SH-SY5Y (cell line): Measurements from ENCODE around the gene TULP1.

Experiments
- GATA2 ChIP-seq: IDR thresholded peaks from 2 replicates; pipeline ENCODE4 v1.6.1; 2011; ENCODE audit warnings: mild to moderate bottlenecking, low read depth, low read length
- GATA3 ChIP-seq: IDR thresholded peaks from 2 replicates; pipeline ENCODE4 v1.6.1; 2011; ENCODE audit warnings: low read depth, mild to moderate bottlenecking, low read length, moderate library complexity

Gene TULP1

DNA sequence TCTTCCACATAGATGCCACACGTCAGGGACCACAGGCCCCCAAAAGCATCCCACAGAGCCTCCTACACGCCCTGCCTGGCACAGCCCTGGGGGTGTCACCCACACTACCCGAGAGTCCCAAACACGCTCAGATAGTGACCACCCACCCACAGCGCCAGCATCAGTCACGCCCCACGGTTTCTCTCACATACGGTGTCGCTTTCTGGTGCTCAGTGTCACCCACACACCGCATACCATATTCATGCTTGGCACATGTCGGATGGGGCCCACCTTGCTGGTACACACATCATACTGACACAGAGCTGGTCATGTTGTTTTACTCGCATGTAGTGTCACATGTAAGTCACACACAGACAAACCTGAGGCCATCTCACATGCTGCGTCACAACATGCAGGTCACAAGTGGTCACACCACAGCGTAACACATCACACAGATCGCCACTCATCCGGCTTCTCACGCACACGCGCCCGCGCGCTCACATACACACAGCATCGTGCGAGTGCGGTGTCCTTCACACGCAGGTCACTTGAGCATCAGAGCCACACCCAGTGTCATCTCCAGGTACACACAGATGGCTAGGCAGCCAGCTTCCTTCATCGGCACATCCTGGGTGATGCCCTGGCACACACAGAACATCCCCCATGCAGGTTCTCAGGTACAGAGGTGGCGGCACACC, 19.3 kb downstream of the TULP1 start:
- TF ChIP-seq GATA2 (no peak), GATA3 (no peak)

DNA sequence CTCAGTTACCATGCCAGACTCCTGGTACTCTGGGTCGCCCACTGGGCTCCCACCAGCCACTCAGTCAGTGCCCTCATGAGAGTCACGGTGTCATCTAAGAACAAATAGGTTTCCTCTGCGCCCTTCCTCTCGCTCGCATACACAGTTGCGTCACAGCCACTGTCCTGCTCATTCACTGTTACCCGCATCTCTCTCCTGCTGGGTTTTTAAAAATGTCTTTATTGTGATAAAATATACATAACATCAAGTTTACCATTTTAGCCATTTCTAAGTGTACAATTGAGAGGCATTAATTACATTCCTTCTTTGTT, 19.8 kb downstream of the TULP1 start:
- TF ChIP-seq GATA2 (no peak), GATA3 (no peak)

DNA sequence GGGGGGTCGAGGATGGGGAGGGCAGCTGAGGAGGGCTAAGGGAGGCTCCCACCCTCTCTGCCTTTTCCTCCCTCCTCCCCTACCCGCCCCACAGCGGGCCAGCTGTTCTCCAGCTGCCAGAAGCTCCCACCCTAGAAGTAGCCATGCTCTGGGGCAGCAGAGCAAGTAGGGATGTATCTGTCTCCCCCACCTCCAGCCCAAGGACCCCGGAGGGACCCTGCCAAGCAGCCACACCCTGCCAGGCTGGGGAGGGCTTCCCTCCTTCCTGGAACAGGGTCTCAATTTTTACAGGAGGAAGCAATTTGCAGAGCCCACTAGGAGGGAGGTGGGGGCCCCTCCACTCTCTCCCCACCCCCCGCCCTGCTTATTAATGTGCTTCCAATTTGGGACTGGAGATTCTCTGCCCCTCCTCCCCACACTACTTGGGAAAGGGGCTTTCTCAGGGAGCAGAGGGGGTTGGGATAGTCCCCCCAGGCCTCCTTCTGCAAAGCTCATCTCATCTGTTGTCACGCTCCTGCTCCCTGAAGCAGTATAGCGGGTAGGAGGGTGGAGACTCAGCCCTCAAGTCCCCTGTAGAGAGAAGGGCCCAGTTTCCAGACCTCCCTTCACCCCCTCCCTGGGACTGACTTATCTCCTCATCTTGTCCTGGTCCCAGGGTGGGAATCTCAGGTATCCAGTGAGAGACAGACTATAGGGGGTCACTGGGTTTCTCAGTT, 20.3 kb downstream of the TULP1 start:
- TF ChIP-seq GATA2 (peak; percentile 58), GATA3 (no peak)

DNA sequence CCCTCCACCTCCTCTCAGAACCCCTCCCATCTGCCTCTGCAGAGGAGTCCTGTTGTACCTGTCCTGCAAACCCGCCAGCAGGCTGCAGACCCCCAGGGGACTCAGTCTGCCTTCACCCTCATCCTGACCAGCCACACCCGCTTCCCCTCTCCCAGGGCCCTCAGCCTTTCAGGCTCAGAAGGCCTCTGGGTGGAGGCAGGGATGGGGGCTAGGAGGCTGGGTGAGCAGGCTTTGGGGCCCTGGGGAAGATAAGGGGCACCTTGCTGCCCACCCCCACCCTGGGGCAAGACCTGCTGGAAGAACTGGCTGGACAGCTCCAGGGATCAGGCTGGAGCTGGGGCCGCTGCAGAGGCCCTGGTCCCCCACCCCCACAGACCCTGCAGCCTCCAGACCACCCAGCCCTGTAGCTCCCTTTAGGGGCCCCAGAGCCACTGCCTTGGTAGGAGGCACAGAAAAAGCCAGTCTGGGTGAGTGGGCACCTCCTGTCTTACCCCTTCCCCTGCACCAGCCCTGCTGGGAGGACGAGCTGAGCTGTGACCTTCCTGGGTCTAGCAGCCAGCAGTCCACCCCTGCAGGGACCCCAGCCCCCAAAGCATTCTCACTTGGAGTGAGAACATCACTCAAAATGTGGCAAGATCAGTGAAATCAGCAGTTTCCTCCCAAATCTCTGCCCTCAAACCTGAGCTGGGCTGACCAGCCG, 21.0 kb downstream of the TULP1 start:
- TF ChIP-seq GATA3, result no peak
- TF ChIP-seq GATA2, result no peak

DNA sequence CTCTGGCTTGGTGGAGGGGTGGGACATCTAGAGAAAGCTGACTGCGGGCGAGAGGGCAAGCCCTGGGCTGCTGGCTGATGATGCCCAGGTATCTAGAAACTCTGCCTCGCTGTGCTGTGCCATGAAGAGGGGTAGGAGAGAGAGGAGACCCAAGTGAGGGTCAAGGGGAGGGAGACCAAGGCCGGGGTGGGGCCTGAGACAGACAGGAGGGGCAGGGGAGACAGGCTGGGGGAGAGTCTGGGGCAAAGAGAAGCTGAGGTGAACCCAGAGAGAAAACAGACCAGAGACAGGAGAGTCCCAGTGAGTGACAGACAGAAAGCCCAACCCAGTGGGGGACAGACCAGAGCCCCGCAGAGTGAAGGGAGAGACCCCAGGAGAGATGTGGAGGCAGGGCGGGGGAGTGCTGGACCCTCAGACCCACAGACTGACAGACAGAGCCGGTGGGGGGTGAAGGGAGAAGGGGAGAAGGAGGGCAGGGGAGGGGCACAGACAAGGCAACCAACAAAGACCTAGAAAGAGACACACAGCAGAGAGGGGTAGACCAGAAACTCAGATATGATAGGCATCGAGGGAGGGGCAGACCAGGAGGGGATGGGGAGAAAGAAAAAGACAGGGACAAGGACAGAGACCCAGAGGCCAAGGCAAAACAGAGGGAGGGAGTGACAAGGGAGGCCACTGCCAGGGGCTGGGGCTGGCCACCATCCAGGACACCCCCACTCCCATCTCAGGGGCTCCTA, 21.7 kb downstream of the TULP1 start:
- no peak for TF ChIP-seq GATA3
- TF ChIP-seq GATA2, result no peak

DNA sequence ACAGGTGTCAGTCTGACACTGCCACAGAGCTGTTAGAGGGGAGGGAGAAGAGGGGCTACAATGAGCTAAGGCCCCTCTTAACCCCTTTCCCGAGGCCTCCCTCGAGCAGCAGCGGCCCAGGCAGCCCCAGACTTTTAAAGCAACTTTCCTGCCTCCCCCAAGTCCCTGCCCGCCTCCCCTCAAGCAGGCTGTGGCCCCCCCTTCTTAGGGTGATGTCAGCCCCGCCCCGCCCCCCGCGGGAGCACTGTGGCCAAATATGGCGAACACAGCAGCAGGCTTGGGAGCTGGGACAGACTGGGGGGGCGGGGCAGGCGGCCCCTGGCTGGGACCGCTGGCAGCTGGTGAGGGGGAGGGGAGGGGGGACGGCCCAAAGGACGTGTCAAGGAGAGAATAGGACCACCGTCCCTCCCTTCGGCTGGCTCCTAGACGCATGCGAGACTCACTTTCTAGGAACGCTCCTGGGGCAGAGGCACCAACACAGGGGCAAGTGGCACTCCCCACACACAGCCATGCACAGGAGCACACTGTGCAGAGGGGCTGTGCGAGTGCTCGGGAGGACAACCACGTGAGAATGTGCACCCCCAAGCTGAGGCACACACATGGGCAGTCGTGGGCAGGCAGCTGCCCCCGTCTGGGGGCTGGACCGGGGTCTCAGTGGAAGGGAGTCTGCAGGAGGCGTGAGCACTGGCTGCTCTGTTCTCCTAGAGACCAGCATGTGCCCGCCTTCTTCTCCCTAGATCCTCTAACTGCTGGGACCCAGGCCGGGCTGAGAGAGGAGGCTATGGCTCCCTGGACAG, 22.5 kb downstream of the TULP1 start:
- TF ChIP-seq GATA2, result no peak

DNA sequence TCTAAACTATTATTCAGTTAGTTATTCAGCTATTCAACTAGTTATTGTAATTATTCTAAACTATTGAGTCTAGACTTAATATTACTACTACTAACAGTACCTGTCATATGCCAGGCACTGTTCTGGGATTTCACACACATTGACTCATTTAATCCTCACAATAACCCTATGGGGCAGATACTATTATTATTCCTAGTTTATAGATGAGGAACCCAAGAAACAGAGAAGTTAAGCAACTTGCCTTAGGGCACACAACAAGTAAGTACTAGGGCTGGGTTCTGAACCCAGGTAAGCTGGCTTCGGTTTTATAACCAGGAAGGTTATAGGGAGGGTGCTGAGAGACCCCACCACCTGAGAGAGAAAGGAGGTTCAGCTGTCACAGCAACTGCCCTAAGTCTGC, 23.6 kb downstream of the TULP1 start:
- no peak for TF ChIP-seq GATA3
- TF ChIP-seq GATA2, result no peak

DNA sequence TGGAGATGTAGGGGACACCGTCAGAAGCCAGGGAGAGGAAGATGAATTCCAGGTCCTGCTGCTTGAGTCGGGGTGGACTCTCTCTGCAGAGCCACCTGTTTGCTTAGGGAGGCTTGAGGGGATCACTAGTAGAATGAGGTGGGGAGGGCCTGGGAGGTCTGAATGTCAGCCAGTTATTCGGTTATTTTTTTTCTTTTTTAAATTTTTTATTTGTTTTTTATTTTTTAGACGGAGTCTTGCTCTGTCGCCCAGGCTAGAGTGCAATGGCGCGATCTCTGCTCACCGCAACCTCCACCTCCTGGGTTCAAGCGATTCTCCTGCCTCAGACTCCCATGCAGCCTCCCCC, 24.2 kb downstream of the TULP1 start:
- TF ChIP-seq GATA2, result no peak
- no peak for TF ChIP-seq GATA3

DNA sequence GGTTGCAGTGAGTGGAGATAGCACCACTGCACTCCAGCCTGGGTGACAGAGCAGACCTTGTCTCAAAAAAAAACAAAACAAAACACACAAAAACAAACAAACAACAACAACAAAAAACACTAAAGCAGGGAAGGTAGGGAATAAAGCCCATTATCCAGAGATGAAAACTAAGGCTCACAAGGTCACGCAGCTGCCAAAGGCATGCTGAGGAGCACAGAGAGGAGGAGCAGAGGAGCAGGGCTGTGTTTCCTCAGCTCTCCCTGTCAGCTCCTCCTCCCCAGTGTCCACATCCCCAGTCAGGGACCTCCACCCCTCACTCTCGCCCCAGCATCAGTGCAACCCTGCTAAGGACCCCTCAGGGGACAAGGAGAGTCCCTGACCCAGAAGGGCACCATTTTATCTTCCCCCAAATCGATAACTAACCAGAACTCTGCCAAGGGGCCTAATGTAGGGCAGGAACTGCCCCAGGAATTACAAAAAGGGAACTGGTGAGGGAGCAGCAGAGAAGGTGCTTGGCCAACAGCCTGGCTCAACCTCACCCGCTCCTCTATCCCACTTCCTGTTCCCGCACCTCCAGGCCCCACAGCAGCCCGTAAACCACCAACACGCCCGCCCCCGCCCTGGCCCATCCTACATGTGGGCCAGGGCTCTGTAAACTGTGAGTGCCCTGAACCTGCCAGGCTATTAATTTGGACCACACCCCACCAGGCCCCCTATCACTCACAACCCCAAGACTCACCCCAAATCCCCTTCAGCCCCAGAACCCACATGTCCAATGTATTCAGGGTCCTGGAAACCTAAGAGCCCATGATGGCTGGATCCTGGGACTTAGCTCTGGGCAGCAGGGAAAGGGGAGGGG, 24.8 kb downstream of the TULP1 start:
- no peak for TF ChIP-seq GATA2
- no peak for TF ChIP-seq GATA3

DNA sequence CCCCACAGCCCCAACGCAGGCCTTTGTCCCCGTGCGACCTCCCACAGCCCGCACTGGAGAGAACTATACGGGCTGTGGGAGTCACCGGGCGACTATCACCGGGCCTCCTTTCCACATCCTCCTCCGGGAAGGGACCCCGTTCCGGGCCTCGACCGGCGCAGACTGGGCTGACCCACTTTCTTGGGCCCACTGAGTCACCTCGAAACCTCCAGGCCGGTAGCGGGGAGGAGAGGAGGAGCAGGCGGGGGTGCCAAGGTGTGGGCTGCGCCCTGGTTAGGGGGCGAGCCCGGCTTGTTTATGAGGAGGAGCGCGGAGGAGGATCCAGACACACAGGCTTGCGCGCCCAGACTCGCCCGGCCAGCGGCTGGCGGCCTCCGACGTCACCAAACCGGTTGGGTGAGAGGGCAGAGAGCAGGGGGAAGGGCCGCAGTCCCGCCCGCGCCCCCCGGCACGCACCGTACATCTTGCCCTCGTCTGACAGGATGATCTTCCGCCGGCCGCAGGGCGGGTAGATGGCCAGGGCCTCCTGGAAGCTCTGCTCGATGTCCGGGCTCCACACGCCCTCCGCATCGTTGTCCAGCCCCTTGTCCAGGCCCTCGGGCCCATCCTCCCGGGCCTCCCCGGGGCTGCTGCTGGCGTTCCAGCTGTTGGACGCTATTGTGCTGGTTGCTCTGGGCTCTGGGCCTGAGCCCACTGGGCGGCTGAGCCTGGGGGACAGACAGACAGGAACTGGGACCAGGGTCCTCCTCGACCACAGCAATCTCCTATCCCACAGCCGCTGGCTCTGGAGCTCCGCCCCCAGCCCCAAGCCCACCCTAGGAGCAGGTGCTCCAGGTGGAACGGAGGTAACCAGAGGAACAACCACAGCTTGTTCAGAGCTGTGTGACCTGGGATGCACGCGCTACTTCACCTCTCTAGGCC, 26.4 kb downstream of the TULP1 start:
- TF ChIP-seq GATA3 (no peak), GATA2 (no peak)

DNA sequence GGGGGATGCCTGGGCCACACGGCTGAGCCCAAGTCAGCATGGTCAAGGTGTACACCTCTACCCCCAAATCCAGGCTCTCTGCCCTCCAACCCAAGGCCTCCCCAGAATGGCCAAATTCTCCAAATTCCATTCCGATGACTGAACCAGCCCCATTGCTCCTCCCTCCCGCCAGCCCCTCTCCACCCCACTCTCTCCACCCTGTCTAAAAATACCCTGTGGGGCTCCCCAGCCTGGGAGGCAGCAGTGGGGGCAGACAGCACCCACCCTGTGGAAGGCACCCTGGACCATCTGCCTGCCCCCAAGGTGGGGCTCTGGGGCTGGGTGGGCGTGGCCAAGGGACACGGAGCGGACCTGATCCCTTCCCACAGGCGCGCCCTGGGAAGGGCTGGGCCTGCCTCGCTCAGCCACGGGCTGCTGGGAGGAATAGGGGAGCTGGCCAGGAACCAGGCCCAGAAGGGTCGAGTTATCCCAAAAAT, 27.3 kb downstream of the TULP1 start:
- no peak for TF ChIP-seq GATA2
- no peak for TF ChIP-seq GATA3

DNA sequence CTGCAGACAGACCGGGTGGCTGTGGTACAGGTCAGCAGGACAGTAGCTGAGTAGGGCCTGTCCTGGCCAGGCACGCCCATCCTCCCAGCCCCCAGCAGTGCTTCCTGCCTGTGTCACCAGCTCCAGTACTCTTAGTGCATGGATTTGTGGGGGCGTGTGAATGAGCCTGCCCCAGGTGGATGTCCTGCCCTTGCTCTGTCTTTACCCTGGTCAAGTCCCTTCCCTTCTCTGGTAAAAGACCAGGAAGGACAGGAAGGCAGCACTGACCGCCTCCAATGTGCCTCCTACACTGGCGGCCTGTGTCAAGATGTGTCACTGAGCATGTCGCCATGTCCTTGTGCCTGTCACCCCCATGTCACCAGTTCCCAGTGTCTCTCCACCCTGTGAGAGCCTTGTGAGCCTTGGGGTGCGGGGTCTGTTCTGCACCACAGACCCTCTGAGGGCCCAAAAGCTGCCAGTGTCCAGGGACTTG, 27.7 kb downstream of the TULP1 start:
- TF ChIP-seq GATA3 (no peak), GATA2 (no peak)
